SK-N-MC (cell line): ENCODE measurements around the gene TBRG4.

Source experiments
- DNase-seq: peaks from one replicate; pipeline ENCODE4 v3.0.0-alpha.2; 2011; ENCODE audit warnings: low read depth, low spot score
- H3K27ac ChIP-seq: fragments of 200-600 bp; sonication (generic); 2 replicates; pipeline ENCODE4 v1.5.1; 2016; ENCODE audit warnings: mixed run types
- H3K36me3 ChIP-seq: fragments of 200-600 bp; sonication (generic); 2 replicates; pipeline ENCODE4 v1.6.1; 2017; ENCODE audit warnings: antibody characterized with exemption, low read length, mixed read lengths; ENCODE audit not compliant: insufficient read depth
- H3K4me3 ChIP-seq: fragments of 200-600 bp; sonication (generic); 2 replicates; pipeline ENCODE4 v1.5.1; 2016
- H3K9ac ChIP-seq: fragments of 200-600 bp; sonication (generic); 2 replicates; pipeline ENCODE4 v1.8.0; 2017; ENCODE audit warnings: mixed run types, mixed read lengths; ENCODE audit not compliant: insufficient read length
- H3K9me3 ChIP-seq: fragments of 200-600 bp; sonication (generic); 2 replicates; pipeline ENCODE4 v1.6.1; 2017; ENCODE audit warnings: low read depth, mild to moderate bottlenecking, antibody characterized with exemption, low read length, moderate library complexity, mixed read lengths
- EZH2 ChIP-seq: fragments of 200-600 bp; sonication (generic); IDR thresholded peaks from one replicate; pipeline ENCODE4 v1.6.1; 2017; ENCODE audit warnings: antibody characterized with exemption
- FOXP2 ChIP-seq: optimal IDR thresholded peaks from 2 replicates; pipeline ENCODE3; 2011; ENCODE audit warnings: mild to moderate bottlenecking, moderate library complexity; ENCODE audit not compliant: insufficient read depth; ENCODE audit errors: extremely low read length, control extremely low read depth
- POLR2AphosphoS5 ChIP-seq: IDR thresholded peaks from 2 replicates; pipeline ENCODE4 v1.6.1; 2012; ENCODE audit warnings: mild to moderate bottlenecking, low read depth, low read length, borderline replicate concordance

TBRG4 gene

DNA sequence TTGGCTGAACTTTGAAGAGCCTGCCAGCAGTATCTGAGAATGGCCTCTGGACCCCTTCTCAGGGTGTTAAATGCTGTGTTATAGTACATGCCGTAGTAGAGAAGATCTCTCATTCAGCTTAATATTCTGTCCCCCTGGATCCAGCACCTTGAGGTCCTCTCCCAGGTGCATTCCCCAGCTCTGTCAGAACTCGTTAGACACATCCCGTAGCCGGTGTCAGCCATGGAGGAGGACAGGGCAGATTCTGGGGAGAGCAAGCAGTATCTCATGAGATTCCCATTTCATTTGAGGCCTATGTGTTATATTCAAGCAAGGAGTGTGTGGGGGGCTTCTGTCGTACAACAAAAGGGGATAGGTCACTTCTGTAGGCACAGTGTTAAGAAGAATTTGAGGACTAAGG is 57.6 kb downstream of the TBRG4 start:
- no peak for DNase-seq
- Histone ChIP-seq H3K9me3 (no peaks in the 10 kb centered on the region; the same call in 1 of the 2 replicates), H3K27ac (no peak overlapping the region), H3K4me3 (no peak overlapping the region), H3K9ac (no peak overlapping the region), H3K36me3 (peaks cover 7% of the 10 kb centered on the region; the same call in 1 of the 2 replicates)
- TF ChIP-seq FOXP2 (no peak), POLR2AphosphoS5 (no peak), EZH2 (no peak)

- no peak for DNase-seq
- H3K36me3 ChIP-seq, result peaks cover 7% of the 10 kb centered on the region; the same call in 1 of the 2 replicates
- no peak overlapping the region for H3K4me3 ChIP-seq
- TF ChIP-seq EZH2, result no peak
- TF ChIP-seq FOXP2, result no peak
- TF ChIP-seq POLR2AphosphoS5, result no peak
- no peak overlapping the region for H3K27ac ChIP-seq
- H3K9ac ChIP-seq, result no peak overlapping the region
- H3K9me3 ChIP-seq, result no peaks in the 10 kb centered on the region; the same call in 1 of the 2 replicates
Measured at GRCh38 chr7:45053401-45053800, 58.1 kb downstream of the TBRG4 start.

DNA sequence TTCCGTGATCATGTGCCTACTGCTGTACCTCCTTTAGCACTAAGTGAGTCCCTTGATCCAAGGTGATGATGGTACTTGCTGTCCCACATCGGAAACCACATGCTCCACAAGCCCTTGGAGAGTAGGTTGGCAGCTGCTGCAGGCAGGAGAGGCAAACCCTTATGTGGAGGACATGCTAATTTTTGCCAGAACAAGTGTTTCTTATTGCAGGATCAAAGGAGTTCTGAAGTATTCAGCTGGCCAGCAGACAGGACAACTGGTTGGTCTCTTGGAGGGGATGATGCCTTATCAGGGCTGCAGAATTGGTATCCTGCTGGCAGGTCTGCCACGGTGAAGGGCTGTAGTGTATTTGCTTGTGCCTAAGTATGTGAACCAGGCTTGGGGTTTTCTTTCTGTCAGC is 59.5 kb downstream of the TBRG4 start:
- no peaks in the 10 kb centered on the region; the same call in 1 of the 2 replicates for H3K9me3 ChIP-seq
- no peak overlapping the region for H3K9ac ChIP-seq
- no peak overlapping the region for H3K27ac ChIP-seq
- H3K4me3 ChIP-seq, result no peak overlapping the region
- TF ChIP-seq POLR2AphosphoS5 (no peak), EZH2 (no peak), FOXP2 (no peak)
- DNase-seq, result no peak
- H3K36me3 ChIP-seq, result peaks cover 7% of the 10 kb centered on the region; the same call in 1 of the 2 replicates

DNA sequence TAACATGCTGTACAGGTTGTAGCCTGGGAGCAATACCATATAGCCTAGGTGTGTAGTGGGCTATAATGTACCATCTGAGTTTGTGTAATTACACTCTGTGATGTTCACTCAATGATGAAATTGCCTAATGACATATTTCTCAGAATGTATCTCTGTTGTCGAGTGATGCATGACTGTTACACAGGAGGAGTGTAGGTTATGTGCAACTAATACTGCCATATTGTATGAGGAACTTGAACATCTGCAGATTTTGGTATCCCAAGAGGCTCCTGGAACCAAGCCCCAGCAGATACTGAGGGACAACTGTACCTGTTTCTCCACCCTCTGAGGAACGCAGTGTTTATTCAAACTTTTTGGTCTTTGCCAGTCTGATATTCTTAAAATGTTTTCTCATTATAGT is 61.3 kb downstream of the TBRG4 start:
- no peak for DNase-seq
- Histone ChIP-seq H3K27ac (no peak overlapping the region), H3K36me3 (peaks cover 3% of the 10 kb centered on the region; the same call in 1 of the 2 replicates), H3K9me3 (no peaks in the 10 kb centered on the region), H3K4me3 (no peak overlapping the region), H3K9ac (no peak overlapping the region)
- no peak for TF ChIP-seq EZH2
- no peak for TF ChIP-seq POLR2AphosphoS5
- TF ChIP-seq FOXP2, result no peak
